ENCODE measurements around the gene IPMK. TPM values are rescaled to one million over a fixed set of nuclear protein-coding genes. Genes with fewer than 3 reads are reported as not detected.

The IPMK gene
- polyA plus RNA-seq, 2 donors = 3.4 to 3.5 TPM

GRCh38 chr10:58291538-58292174 is 24.0 kb upstream of the IPMK start:
- Histone ChIP-seq H3K9me3 (ENCODE audit: control insufficient read depth in 2 of 2, insufficient read depth in 1 of 2, low read depth in 1 of 2, low read length in 1 of 2) (no peaks in the 10 kb centered on the region), H3K36me3 (ENCODE audit: control insufficient read depth in 2 of 2, insufficient read depth in 2 of 2, low read length in 1 of 2) (no peaks in the 10 kb centered on the region), H3K27ac (ENCODE audit: low read depth in 2 of 2, low read length in 1 of 2) (no peak overlapping the region), H3K27me3 (ENCODE audit: control insufficient read depth in 1 of 2, insufficient read depth in 2 of 2, low read length in 2 of 2) (no peaks in the 10 kb centered on the region), H3K4me3 (ENCODE audit: low read depth in 1 of 2, low read length in 2 of 2) (no peak overlapping the region), H3K4me1 (ENCODE audit: control insufficient read depth in 2 of 2, insufficient read depth in 2 of 2, low read length in 1 of 2) (no peaks in the 10 kb centered on the region)
- WGBS, 2 donors = 43 to 50% methylated on average over 5 of the region's 5 CpGs

GRCh38 chr10:58282615-58283014 is 14.9 kb upstream of the IPMK start:
- Histone ChIP-seq H3K4me3 (ENCODE audit: low read depth in 1 of 2, low read length in 2 of 2) (no peak overlapping the region), H3K9me3 (ENCODE audit: control insufficient read depth in 2 of 2, insufficient read depth in 1 of 2, low read depth in 1 of 2, low read length in 1 of 2) (no peaks in the 10 kb centered on the region), H3K4me1 (ENCODE audit: control insufficient read depth in 2 of 2, insufficient read depth in 2 of 2, low read length in 1 of 2) (peaks cover 0 to 3% of the 10 kb centered on the region in 2 donors), H3K27me3 (ENCODE audit: control insufficient read depth in 1 of 2, insufficient read depth in 2 of 2, low read length in 2 of 2) (no peaks in the 10 kb centered on the region), H3K36me3 (ENCODE audit: control insufficient read depth in 2 of 2, insufficient read depth in 2 of 2, low read length in 1 of 2) (no peaks in the 10 kb centered on the region), H3K27ac (ENCODE audit: low read depth in 2 of 2, low read length in 1 of 2) (peak overlapping the region in 1 of 2 donors; percentile 25)
- 42 to 47% methylated on average over 3 of the region's 3 CpGs for WGBS, 2 donors

GRCh38 chr10:58281092-58281752 is 13.5 kb upstream of the IPMK start:
- H3K4me3 ChIP-seq (ENCODE audit: low read depth in 1 of 2, low read length in 2 of 2) = no peak overlapping the region
- H3K9me3 ChIP-seq (ENCODE audit: control insufficient read depth in 2 of 2, insufficient read depth in 1 of 2, low read depth in 1 of 2, low read length in 1 of 2) = no peaks in the 10 kb centered on the region
- no peak overlapping the region for H3K27ac ChIP-seq (ENCODE audit: low read depth in 2 of 2, low read length in 1 of 2)
- no peaks in the 10 kb centered on the region for H3K36me3 ChIP-seq (ENCODE audit: control insufficient read depth in 2 of 2, insufficient read depth in 2 of 2, low read length in 1 of 2)
- peaks cover 0 to 3% of the 10 kb centered on the region in 2 donors for H3K4me1 ChIP-seq (ENCODE audit: control insufficient read depth in 2 of 2, insufficient read depth in 2 of 2, low read length in 1 of 2)
- 41 to 52% methylated on average over 2 of the region's 2 CpGs for WGBS, 2 donors
- no peaks in the 10 kb centered on the region for H3K27me3 ChIP-seq (ENCODE audit: control insufficient read depth in 1 of 2, insufficient read depth in 2 of 2, low read length in 2 of 2)

- Histone ChIP-seq H3K9me3 (ENCODE audit: control insufficient read depth in 2 of 2, insufficient read depth in 1 of 2, low read depth in 1 of 2, low read length in 1 of 2) (no peaks in the 10 kb centered on the region), H3K4me1 (ENCODE audit: control insufficient read depth in 2 of 2, insufficient read depth in 2 of 2, low read length in 1 of 2) (peaks cover 0 to 3% of the 10 kb centered on the region in 2 donors), H3K4me3 (ENCODE audit: low read depth in 1 of 2, low read length in 2 of 2) (no peak overlapping the region), H3K36me3 (ENCODE audit: control insufficient read depth in 2 of 2, insufficient read depth in 2 of 2, low read length in 1 of 2) (no peaks in the 10 kb centered on the region), H3K27me3 (ENCODE audit: control insufficient read depth in 1 of 2, insufficient read depth in 2 of 2, low read length in 2 of 2) (no peaks in the 10 kb centered on the region), H3K27ac (ENCODE audit: low read depth in 2 of 2, low read length in 1 of 2) (no peak overlapping the region)
- 83 to 92% methylated on average over 3 of the region's 3 CpGs for WGBS, 2 donors
These were observed 12.8 kb upstream of the IPMK start for GRCh38 chr10:58280477-58280876.

GRCh38 chr10:58278962-58279307 is 11.2 kb upstream of the IPMK start:
- Histone ChIP-seq H3K27ac (ENCODE audit: low read depth in 2 of 2, low read length in 1 of 2) (no peak overlapping the region), H3K4me3 (ENCODE audit: low read depth in 1 of 2, low read length in 2 of 2) (no peak overlapping the region), H3K4me1 (ENCODE audit: control insufficient read depth in 2 of 2, insufficient read depth in 2 of 2, low read length in 1 of 2) (peaks cover 0 to 3% of the 10 kb centered on the region in 2 donors), H3K9me3 (ENCODE audit: control insufficient read depth in 2 of 2, insufficient read depth in 1 of 2, low read depth in 1 of 2, low read length in 1 of 2) (no peaks in the 10 kb centered on the region), H3K36me3 (ENCODE audit: control insufficient read depth in 2 of 2, insufficient read depth in 2 of 2, low read length in 1 of 2) (no peaks in the 10 kb centered on the region), H3K27me3 (ENCODE audit: control insufficient read depth in 1 of 2, insufficient read depth in 2 of 2, low read length in 2 of 2) (no peaks in the 10 kb centered on the region)
- WGBS, 2 donors = 74 to 79% methylated on average over 1 of the region's 1 CpG

GRCh38 chr10:58278274-58278961 is 10.7 kb upstream of the IPMK start:
- peaks cover 0 to 3% of the 10 kb centered on the region in 2 donors for H3K4me1 ChIP-seq (ENCODE audit: control insufficient read depth in 2 of 2, insufficient read depth in 2 of 2, low read length in 1 of 2)
- no peak overlapping the region for H3K4me3 ChIP-seq (ENCODE audit: low read depth in 1 of 2, low read length in 2 of 2)
- H3K27me3 ChIP-seq (ENCODE audit: control insufficient read depth in 1 of 2, insufficient read depth in 2 of 2, low read length in 2 of 2) = no peaks in the 10 kb centered on the region
- H3K36me3 ChIP-seq (ENCODE audit: control insufficient read depth in 2 of 2, insufficient read depth in 2 of 2, low read length in 1 of 2) = no peaks in the 10 kb centered on the region
- no peak overlapping the region for H3K27ac ChIP-seq (ENCODE audit: low read depth in 2 of 2, low read length in 1 of 2)
- WGBS, 2 donors = 87 to 91% methylated on average over 7 of the region's 7 CpGs
- H3K9me3 ChIP-seq (ENCODE audit: control insufficient read depth in 2 of 2, insufficient read depth in 1 of 2, low read depth in 1 of 2, low read length in 1 of 2) = no peaks in the 10 kb centered on the region

- no peaks in the 10 kb centered on the region for H3K9me3 ChIP-seq (ENCODE audit: control insufficient read depth in 2 of 2, insufficient read depth in 1 of 2, low read depth in 1 of 2, low read length in 1 of 2)
- H3K36me3 ChIP-seq (ENCODE audit: control insufficient read depth in 2 of 2, insufficient read depth in 2 of 2, low read length in 1 of 2) = no peaks in the 10 kb centered on the region
- H3K27me3 ChIP-seq (ENCODE audit: control insufficient read depth in 1 of 2, insufficient read depth in 2 of 2, low read length in 2 of 2) = no peaks in the 10 kb centered on the region
- no peak overlapping the region for H3K27ac ChIP-seq (ENCODE audit: low read depth in 2 of 2, low read length in 1 of 2)
- no peaks in the 10 kb centered on the region for H3K4me1 ChIP-seq (ENCODE audit: control insufficient read depth in 2 of 2, insufficient read depth in 2 of 2, low read length in 1 of 2)
- H3K4me3 ChIP-seq (ENCODE audit: low read depth in 1 of 2, low read length in 2 of 2) = no peak overlapping the region
These were observed 8.2 kb upstream of the IPMK start for GRCh38 chr10:58275908-58276307.

- H3K4me3 ChIP-seq (ENCODE audit: low read depth in 1 of 2, low read length in 2 of 2) = no peak overlapping the region
- H3K27ac ChIP-seq (ENCODE audit: low read depth in 2 of 2, low read length in 1 of 2) = no peak overlapping the region
- no peaks in the 10 kb centered on the region for H3K36me3 ChIP-seq (ENCODE audit: control insufficient read depth in 2 of 2, insufficient read depth in 2 of 2, low read length in 1 of 2)
- WGBS, 2 donors = 78 to 89% methylated on average over 2 of the region's 2 CpGs
- H3K27me3 ChIP-seq (ENCODE audit: control insufficient read depth in 1 of 2, insufficient read depth in 2 of 2, low read length in 2 of 2) = no peaks in the 10 kb centered on the region
- H3K9me3 ChIP-seq (ENCODE audit: control insufficient read depth in 2 of 2, insufficient read depth in 1 of 2, low read depth in 1 of 2, low read length in 1 of 2) = no peaks in the 10 kb centered on the region
- no peaks in the 10 kb centered on the region for H3K4me1 ChIP-seq (ENCODE audit: control insufficient read depth in 2 of 2, insufficient read depth in 2 of 2, low read length in 1 of 2)
These were observed 7.6 kb upstream of the IPMK start for GRCh38 chr10:58275261-58275660.

GRCh38 chr10:58269782-58270290 is 2.1 kb upstream of the IPMK start:
- H3K27ac ChIP-seq (ENCODE audit: low read depth in 2 of 2, low read length in 1 of 2) = peak overlapping the region; percentile 95 to 98
- H3K36me3 ChIP-seq (ENCODE audit: control insufficient read depth in 2 of 2, insufficient read depth in 2 of 2, low read length in 1 of 2) = no peaks in the 10 kb centered on the region
- no peaks in the 10 kb centered on the region for H3K27me3 ChIP-seq (ENCODE audit: control insufficient read depth in 1 of 2, insufficient read depth in 2 of 2, low read length in 2 of 2)
- 10 to 11% methylated on average over 12 of the region's 12 CpGs for WGBS, 2 donors
- no peaks in the 10 kb centered on the region for H3K4me1 ChIP-seq (ENCODE audit: control insufficient read depth in 2 of 2, insufficient read depth in 2 of 2, low read length in 1 of 2)
- H3K4me3 ChIP-seq (ENCODE audit: low read depth in 1 of 2, low read length in 2 of 2) = peak overlapping the region; percentile 66 to 71
- H3K9me3 ChIP-seq (ENCODE audit: control insufficient read depth in 2 of 2, insufficient read depth in 1 of 2, low read depth in 1 of 2, low read length in 1 of 2) = no peaks in the 10 kb centered on the region
